ENCODE results near the gene CCDC183.
A peak's percentile ranks its signal among the peaks of the same experiment; 100 is the strongest.
"Not testable (repeated sequence)": the region's sequence is repeated elsewhere in the genome, so short reads cannot be mapped to it uniquely, and the experiment has no call there.

CCDC183 gene

DNA sequence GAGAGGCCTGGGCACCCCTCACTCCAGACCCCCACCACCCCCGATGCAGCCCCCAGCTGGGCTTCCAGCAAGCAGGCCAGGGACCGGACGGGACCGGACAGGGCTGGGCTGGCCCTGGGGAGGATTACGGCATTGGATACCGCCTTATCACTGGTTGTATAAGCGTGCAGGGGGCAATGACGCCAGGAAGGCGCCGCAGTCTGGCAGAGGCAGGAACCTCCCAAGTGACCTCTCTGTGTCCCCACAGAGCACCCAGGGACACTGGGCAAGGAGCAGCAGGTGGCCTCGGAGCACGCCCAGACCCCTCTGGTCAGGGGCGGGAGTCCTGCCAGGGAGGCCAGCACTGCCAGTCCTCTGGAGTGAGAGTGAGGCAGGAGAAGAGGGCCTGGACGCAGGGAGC lies 31.1 kb upstream of the CCDC183 start:
- TF ChIP-seq, protein P1, sequence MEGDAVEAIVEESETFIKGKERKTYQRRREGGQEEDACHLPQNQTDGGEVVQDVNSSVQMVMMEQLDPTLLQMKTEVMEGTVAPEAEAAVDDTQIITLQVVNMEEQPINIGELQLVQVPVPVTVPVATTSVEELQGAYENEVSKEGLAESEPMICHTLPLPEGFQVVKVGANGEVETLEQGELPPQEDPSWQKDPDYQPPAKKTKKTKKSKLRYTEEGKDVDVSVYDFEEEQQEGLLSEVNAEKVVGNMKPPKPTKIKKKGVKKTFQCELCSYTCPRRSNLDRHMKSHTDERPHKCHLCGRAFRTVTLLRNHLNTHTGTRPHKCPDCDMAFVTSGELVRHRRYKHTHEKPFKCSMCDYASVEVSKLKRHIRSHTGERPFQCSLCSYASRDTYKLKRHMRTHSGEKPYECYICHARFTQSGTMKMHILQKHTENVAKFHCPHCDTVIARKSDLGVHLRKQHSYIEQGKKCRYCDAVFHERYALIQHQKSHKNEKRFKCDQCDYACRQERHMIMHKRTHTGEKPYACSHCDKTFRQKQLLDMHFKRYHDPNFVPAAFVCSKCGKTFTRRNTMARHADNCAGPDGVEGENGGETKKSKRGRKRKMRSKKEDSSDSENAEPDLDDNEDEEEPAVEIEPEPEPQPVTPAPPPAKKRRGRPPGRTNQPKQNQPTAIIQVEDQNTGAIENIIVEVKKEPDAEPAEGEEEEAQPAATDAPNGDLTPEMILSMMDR (conservative IDR thresholded peaks at IDR 0.05; ENCODE audit: control insufficient read depth, insufficient read depth, low read depth, low read length) = no peak
- no peak for DNase-seq (ENCODE audit: low read depth)
- H3K4me3 ChIP-seq (ENCODE audit: control insufficient read depth, low read depth, low read length) = no peak overlapping the region

DNA sequence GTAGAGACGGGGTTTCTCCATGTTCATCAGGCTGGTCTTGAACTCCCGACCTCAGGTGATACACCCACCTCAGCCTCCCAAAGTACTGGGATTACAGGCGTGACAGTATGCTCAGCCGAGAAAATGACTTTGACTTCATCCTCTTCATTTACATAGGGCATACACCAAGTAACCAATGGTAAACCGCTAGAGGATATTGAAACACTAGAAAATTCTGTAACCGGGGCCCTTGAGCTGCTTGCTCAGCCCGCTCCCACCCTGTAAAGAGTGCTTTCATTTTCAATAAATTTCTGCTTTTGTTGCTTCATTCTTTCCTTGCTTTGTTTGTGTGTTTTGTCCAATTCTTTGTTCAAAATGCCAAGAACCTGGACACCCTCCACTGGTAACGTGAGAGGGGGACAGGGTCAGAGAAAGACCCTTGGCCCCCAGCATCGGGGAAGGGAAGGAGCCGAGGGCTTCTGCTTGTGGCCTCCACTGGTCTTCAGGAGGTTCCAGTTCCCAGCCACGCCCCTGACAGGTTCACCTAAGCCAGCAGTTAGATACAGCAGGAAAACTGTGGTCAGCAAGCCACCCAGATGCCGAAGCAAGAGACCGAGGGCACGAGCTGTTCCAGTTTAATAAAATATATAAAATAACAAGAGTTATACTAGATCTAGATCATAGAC lies 30.3 kb upstream of the CCDC183 start:
- not testable (repeated sequence) for DNase-seq (ENCODE audit: low read depth); H3K4me3 ChIP-seq (ENCODE audit: control insufficient read depth, low read depth, low read length)

DNA sequence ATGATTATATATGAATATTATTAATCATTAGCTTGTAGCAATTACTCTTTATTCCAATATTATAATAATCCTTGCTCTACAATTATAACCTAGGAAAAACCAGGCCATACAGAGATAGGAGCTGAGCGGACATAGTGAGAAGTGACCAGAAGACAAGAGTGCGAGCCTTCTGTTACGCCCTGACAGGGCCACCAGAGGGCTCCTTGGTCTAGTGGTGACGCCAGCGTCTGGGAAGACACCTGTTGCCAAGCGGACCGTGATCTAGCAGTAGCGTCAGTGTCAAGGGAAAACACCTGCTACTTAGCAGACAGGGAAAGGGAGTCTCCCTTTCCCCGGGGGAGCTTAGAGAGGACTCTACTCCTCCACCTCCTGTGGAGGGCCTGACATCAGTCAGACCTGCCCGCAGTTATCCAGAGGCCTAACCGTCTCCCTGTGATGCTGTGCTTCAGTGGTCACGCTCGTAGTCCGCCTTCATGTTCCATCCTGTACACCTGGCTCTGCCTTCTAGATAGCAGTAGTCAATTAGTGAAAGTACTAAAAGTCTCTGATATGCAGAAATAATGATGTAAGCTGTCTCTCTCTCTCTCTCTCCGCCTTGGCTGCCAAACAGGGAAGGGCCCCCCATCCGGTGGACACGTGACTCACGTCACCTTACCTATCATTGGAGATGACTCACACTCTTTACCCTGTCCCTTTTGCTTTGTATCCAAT lies 29.6 kb upstream of the CCDC183 start:
- not testable (repeated sequence) for H3K4me3 ChIP-seq (ENCODE audit: control insufficient read depth, low read depth, low read length)
- peak; percentile 60 for DNase-seq (ENCODE audit: low read depth)
- TF ChIP-seq, protein P1 (conservative IDR thresholded peaks at IDR 0.05; ENCODE audit: control insufficient read depth, insufficient read depth, low read depth, low read length) = peak; percentile 25

DNA sequence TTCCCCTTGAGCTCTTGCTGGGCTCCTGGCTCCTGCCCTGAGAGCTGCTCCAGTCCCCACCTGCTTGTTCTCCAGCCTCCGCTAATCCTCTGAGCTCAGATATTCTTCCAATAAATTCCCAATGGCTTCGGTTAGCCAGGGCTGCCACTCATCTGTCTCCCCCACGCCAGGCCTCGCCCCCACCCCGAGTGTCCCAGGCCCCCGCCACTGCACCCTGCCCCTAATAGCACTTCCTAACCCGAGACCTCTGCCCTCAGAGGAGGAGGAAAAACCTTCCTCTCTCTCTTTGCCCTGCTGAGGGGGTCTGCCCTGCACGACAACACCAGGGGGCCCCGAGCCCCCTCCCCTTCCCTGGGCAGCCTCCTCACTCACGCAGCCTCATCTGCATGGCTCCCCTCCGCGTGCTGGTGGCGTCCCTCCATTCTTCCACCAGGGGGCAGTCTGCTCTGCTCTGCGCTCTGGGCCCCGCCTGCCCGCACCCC lies 26.4 kb upstream of the CCDC183 start:
- TF ChIP-seq, protein P1 (conservative IDR thresholded peaks at IDR 0.05; ENCODE audit: control insufficient read depth, insufficient read depth, low read depth, low read length) = peak; percentile 39
- no peak overlapping the region for H3K4me3 ChIP-seq (ENCODE audit: control insufficient read depth, low read depth, low read length)
- no peak for DNase-seq (ENCODE audit: low read depth)

DNA sequence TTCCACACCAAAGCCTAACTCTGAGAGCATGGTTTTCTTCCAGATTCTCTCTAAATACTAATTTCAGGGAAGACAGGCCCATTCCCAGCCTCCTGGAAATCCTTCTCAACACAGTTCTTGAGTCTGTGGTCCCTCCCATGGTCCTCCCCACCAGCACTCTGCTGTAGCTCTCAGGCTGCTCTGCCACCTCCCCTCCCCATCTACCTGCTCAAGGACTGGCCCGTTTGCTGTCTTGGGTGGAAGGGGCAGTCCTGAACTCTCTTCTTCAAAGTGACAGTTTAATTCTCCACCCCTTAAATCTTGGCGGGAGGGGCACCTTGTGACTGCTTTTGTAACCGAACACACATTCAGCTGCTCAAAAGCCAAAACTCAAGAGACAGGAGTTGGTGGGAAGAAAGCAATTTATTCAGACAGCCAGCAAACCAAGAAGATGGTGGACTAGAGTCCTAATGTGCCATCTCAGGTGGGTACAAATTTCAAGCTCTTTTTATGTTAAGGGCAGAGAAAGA lies 24.2 kb upstream of the CCDC183 start:
- H3K4me3 ChIP-seq (ENCODE audit: control insufficient read depth, low read depth, low read length) = no peak overlapping the region
- DNase-seq (ENCODE audit: low read depth) = no peak
- TF ChIP-seq, protein P1 (conservative IDR thresholded peaks at IDR 0.05; ENCODE audit: control insufficient read depth, insufficient read depth, low read depth, low read length) = no peak

DNA sequence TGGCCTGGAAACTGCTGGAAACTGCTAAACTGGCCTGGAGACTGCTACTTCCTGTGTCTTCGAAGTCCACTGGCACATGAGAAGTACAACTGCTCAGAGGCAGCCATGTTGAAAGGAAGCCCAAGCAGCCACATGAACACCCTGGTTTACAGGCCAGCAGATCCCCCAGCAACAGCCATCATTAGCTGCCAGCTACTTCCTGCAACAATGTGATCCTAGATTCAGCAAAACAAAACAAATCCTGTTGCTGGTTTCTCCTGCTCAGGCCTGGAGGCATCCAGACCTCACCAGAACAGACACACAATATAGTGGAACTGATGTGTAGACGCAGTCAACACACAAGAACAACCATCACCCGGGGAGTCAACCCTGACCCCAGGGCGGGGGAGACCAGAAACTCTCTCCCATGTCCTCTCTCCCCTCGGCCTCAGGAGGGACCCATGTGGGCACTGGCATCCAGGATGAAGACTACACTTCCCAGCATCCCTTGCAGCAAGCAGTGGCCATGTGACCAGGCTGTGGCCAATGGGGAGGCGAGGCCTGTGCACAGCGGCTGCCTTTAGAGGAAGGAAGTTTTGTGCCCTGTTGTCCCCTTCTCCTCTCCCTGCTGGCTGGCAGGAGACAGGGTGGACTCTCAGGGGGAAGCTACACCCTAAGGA lies 22.6 kb upstream of the CCDC183 start:
- TF ChIP-seq, protein P1 (conservative IDR thresholded peaks at IDR 0.05; ENCODE audit: control insufficient read depth, insufficient read depth, low read depth, low read length) = no peak
- no peak for DNase-seq (ENCODE audit: low read depth)
- H3K4me3 ChIP-seq (ENCODE audit: control insufficient read depth, low read depth, low read length) = no peak overlapping the region
